Naive thymus-derived CD8-positive, alpha-beta T cell (primary cell): ENCODE results near the gene DALRD3. TPM values are rescaled to one million over a fixed set of nuclear protein-coding genes. Genes with fewer than 3 reads are reported as not detected.
"Not testable (repeated sequence)": the region's sequence is repeated elsewhere in the genome, so short reads cannot be mapped to it uniquely, and the experiment has no call there.

Source experiments
- ATAC-seq, 2 donors: fragments of 150-1000 bp; cut with Tn5 transposase in 1 of 2; sonication (Bioruptor Pico), chemical (Tn5 transposase) in 1 of 2; 1 replicate in 1 of 2; 2 replicates in 1 of 2; pipeline ENCODE4 v1.10.0; 2021; ENCODE audit warnings: mild to moderate bottlenecking in 2 of 2, moderate library complexity in 2 of 2
- POLR2A ChIA-PET: fragments of 350-600 bp; sonication (Branson Sonifier 250); formaldehyde crosslinking; loops from one replicate; lab custom pipeline; 2021; ENCODE audit warnings: antibody characterized with exemption; lab: Charles Lee
- DNase-seq, 10 donors: peaks; one replicate each; pipeline versions ENCODE4 v3.0.0 to v3.0.0-alpha.2; 2020 to 2022
- H3K27ac Mint-ChIP-seq, 10 donors: one replicate each; pipeline ENCODE4 v1.8.0; 2020 to 2022; ENCODE audit warnings: mild to moderate bottlenecking in 10 of 10, mixed read lengths in 10 of 10, moderate library complexity in 4 of 10, inconsistent platforms in 1 of 10
- H3K27me3 Mint-ChIP-seq, 5 donors: one replicate each; pipeline ENCODE4 v1.8.0; 2021 to 2022; ENCODE audit warnings: mixed read lengths in 5 of 5
- H3K36me3 Mint-ChIP-seq, 3 donors: one replicate each; pipeline ENCODE4 v1.8.0; 2020 to 2022; ENCODE audit warnings: mixed read lengths in 3 of 3, mild to moderate bottlenecking in 2 of 3, inconsistent platforms in 1 of 3
- H3K4me1 Mint-ChIP-seq, 4 donors: one replicate each; pipeline ENCODE4 v1.8.0; 2021 to 2022; ENCODE audit warnings: mixed read lengths in 4 of 4
- H3K4me3 Mint-ChIP-seq, 10 donors: one replicate each; pipeline ENCODE4 v1.8.0; 2020 to 2022; ENCODE audit warnings: mild to moderate bottlenecking in 10 of 10, mixed read lengths in 10 of 10, moderate library complexity in 6 of 10, inconsistent platforms in 1 of 10
- H3K9me3 Mint-ChIP-seq, 9 donors: one replicate each; pipeline ENCODE4 v1.8.0; 2020 to 2022; ENCODE audit warnings: mixed read lengths in 9 of 9, mild to moderate bottlenecking in 3 of 9, inconsistent platforms in 1 of 9, moderate library complexity in 1 of 9
- polyA plus RNA-seq, 3 donors: library from polyadenylated mRNA; unstranded; fragments of 300-500 nt; fragmentation: Illumina TruSeq; gene quantifications; one replicate each; pipeline ENCODE4 v1.2.3, GENCODE V29; 2021
- total RNA-seq, 8 experiments: library from RNA in 2 of 8; stranded (reverse) in 2 of 8; gene quantifications; one replicate each; pipeline ENCODE4 v1.2.3 and lab custom pipeline; 2021 to 2026

The DALRD3 gene
- total and polyA plus RNA-seq, 5 experiments from 2014 or later, result 20.8 to 24.2 (median 21.9) TPM

DNA sequence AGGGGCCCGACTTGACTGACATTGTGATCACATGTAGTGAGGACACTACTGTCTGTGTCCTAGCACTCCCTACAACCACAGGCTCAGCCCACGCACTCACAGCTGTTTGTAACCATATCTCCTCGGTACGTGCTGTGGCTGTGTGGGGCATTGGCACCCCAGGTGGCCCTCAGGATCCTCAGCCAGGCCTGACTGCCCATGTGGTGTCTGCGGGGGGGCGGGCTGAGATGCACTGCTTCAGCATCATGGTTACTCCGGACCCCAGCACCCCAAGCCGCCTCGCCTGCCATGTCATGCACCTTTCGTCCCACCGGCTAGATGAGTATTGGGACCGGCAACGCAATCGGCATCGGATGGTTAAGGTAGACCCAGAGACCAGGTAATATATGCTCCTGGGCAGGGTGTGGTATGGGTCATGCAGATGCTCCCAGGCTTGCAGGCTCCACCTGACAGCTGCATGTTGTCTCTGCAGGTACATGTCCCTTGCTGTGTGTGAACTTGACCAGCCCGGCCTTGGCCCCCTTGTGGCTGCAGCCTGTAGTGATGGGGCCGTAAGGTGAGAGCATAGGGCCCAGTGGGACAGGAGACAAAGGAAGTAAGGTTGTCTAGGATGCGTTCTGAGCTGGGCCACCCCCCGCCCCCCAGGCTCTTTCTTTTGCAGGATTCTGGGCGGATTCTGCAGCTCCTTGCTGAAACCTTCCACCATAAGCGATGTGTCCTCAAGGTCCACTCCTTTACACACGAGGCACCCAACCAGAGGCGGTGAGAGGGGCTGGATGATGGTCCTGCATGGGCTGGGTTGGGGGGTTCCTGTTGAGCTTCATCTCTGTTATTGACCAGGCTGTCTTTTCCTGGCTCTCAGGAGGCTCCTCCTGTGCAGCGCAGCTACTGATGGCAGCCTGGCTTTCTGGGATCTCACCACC lies 4.4 kb downstream of the DALRD3 start:
- H3K4me3 Mint-ChIP-seq, result no peak overlapping the region
- H3K36me3 Mint-ChIP-seq, result peaks cover 0 to 33% (median 3%) of the 10 kb centered on the region in 3 donors
- no peaks in the 10 kb centered on the region for H3K27me3 Mint-ChIP-seq
- ATAC-seq (peak; percentile 30 to 32), DNase-seq (peak in 5 of 10 donors; percentile 22 to 45 (median 41))
- H3K4me1 Mint-ChIP-seq, result peaks cover 13 to 44% (median 17%) of the 10 kb centered on the region in 4 donors
- H3K27ac Mint-ChIP-seq, result no peak overlapping the region
- POLR2A ChIA-PET, result interaction anchor here (0.6 to 4.3 kb wide), 7 partner anchors 7 to 134 kb away, joined by 3 to 29 read pairs (median 9); partner anchors contain the start of genes NDUFAF3 and P4HTM
- H3K9me3 Mint-ChIP-seq, result no peaks in the 10 kb centered on the region

GRCh38 chr3:49013113-49013737 lies 5.2 kb downstream of the DALRD3 start:
- ATAC-seq (no peak), DNase-seq (no peak)
- Mint-ChIP-seq H3K9me3 (no peaks in the 10 kb centered on the region), H3K27me3 (no peaks in the 10 kb centered on the region), H3K4me1 (peaks cover 16 to 47% (median 21%) of the 10 kb centered on the region in 4 donors), H3K27ac (no peak overlapping the region), H3K36me3 (peaks cover 0 to 36% (median 3%) of the 10 kb centered on the region in 3 donors), H3K4me3 (no peak overlapping the region)
- POLR2A ChIA-PET, result interaction anchor here (0.6 to 4.3 kb wide), 5 partner anchors 8 to 135 kb away, joined by 4 to 29 read pairs (median 10); partner anchors contain the start of genes NDUFAF3 and P4HTM

GRCh38 chr3:49012441-49013017 lies 5.9 kb downstream of the DALRD3 start:
- no peak overlapping the region for H3K4me3 Mint-ChIP-seq
- DNase-seq (no peak), ATAC-seq (no peak)
- H3K36me3 Mint-ChIP-seq, result peaks cover 0 to 36% (median 3%) of the 10 kb centered on the region in 3 donors
- H3K27ac Mint-ChIP-seq, result peak overlapping the region in 1 of 10 donors; percentile 48
- no peaks in the 10 kb centered on the region for H3K9me3 Mint-ChIP-seq
- no peaks in the 10 kb centered on the region for H3K27me3 Mint-ChIP-seq
- H3K4me1 Mint-ChIP-seq, result peaks cover 20 to 48% (median 26%) of the 10 kb centered on the region in 4 donors
- POLR2A ChIA-PET, result interaction anchor here (0.6 to 4.3 kb wide), 5 partner anchors 9 to 246 kb away, joined by 3 to 29 read pairs (median 10); partner anchors contain the start of genes NDUFAF3 and P4HTM

DNA sequence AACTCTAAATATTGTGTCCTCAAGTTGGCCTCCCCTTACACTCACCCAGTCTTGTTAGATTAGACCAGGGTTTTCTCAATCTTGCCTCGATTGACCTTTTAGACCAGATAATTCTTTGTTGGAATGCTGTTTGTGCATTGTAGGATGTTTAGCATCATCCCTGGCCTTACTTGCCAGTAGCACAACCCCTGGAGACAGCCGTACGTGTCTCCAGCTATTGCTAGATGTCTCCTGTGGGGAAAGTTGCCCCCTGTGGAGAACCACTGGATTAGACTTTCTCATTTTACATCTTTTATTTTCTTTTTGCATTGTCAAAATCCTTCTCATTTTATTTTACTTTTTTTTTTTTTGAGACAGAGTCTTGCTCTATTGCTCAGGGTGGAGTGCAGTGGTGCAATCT lies 9.0 kb downstream of the DALRD3 start:
- H3K4me1 Mint-ChIP-seq, result peaks cover 22 to 47% (median 28%) of the 10 kb centered on the region in 4 donors
- peak overlapping the region in 5 of 10 donors; percentile 42 to 64 (median 58) for H3K27ac Mint-ChIP-seq
- H3K27me3 Mint-ChIP-seq, result no peaks in the 10 kb centered on the region
- POLR2A ChIA-PET, result interaction anchor here (0.7 to 7.5 kb wide), 4 partner anchors 11 to 488 kb away, joined by 3 to 278 read pairs (median 55); partner anchors contain the start of genes DALRD3, IMPDH2, NDUFAF3 and QRICH1
- peak overlapping the region in 9 of 10 donors; percentile 10 to 99 (median 45) for H3K4me3 Mint-ChIP-seq
- no peak for ATAC-seq
- no peaks in the 10 kb centered on the region for H3K9me3 Mint-ChIP-seq
- peaks cover 0 to 23% (median 0%) of the 10 kb centered on the region in 3 donors for H3K36me3 Mint-ChIP-seq
- no peak for DNase-seq

DNA sequence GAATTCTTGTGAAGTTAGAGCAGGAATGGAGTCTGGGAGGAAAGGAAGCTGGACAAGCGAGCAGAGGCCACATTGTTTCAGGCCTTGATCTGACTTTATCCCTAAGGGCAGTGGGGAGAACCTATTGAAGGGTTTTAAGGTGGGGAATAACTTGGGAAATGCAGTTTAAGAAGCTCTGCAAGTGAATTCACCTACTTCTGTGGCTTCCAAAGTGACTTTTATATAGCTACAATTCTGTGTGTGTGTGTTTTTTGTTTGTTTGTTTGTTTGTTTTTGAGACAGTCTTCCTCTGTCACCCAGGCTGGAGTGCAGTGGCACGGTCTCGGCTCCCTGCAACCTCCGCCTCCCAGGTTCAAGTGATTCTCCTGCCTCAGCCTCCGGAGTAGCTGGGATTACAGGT lies 9.8 kb downstream of the DALRD3 start:
- ATAC-seq, H3K9me3 Mint-ChIP-seq, DNase-seq, H3K27me3 Mint-ChIP-seq: not testable (repeated sequence)
- Mint-ChIP-seq H3K36me3 (peaks cover 0 to 21% (median 0%) of the 10 kb centered on the region in 3 donors), H3K4me1 (peaks cover 22 to 44% (median 28%) of the 10 kb centered on the region in 4 donors), H3K4me3 (peak overlapping the region; percentile 94 to 100 (median 99)), H3K27ac (peak overlapping the region; percentile 86 to 100 (median 99))
- POLR2A ChIA-PET, result interaction anchor here (1.0 to 7.5 kb wide), 5 partner anchors 11 to 95 kb away, joined by 3 to 278 read pairs (median 67); partner anchors contain the start of genes DALRD3, IMPDH2, NDUFAF3 and P4HTM

DNA sequence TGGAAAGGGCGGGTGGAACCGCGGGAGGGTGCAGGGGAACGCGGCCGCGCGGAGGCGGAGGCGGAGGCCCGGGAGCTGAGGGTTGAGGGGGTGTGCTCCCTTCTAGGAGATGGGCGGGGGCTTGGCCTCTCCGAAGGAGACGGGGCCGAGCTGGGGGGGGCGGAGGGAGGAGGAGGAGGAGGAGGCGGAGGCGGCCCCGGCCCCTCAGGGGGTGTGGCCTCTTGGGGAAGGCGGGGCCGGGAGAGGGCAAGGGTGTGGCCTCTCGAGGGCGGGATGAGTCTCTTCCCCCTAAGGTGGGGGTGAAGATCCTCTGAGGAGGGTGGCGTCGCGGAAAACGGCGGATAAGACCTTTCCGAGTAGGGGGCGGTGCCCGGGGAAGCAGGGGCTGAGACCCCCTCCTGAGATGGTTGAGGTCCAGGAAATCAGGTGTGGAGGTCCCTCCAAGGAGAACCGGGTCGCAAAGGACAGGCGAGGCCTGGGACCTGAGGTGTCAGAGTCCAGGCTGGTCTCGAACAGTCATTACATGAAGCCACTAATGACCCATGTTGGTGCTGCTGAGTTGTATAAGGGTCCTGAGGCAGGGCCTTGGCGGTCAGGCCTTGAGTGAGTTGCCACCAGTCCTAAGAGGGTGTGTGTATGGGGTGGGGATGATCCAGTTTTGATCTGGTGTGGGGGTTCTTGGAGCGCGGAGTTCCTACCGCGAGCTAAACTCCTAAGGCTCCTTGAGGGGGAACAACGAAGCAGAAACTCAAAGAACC lies 10.4 kb downstream of the DALRD3 start:
- Mint-ChIP-seq H3K4me3 (peak overlapping the region; percentile 94 to 100 (median 99)), H3K27ac (peak overlapping the region; percentile 97 to 100 (median 99)), H3K36me3 (peaks cover 0 to 19% (median 0%) of the 10 kb centered on the region in 3 donors), H3K27me3 (no peaks in the 10 kb centered on the region), H3K4me1 (peaks cover 22 to 42% (median 28%) of the 10 kb centered on the region in 4 donors), H3K9me3 (no peaks in the 10 kb centered on the region)
- ATAC-seq (peak; percentile 40 to 50), DNase-seq (peak; percentile 71 to 94 (median 81))
- POLR2A ChIA-PET, result interaction anchor here (0.6 to 7.5 kb wide), 16 partner anchors 11 to 1627 kb away, joined by 3 to 278 read pairs (median 7); partner anchors contain the start of genes ARIH2, DALRD3, IMPDH2 and IP6K2

DNA sequence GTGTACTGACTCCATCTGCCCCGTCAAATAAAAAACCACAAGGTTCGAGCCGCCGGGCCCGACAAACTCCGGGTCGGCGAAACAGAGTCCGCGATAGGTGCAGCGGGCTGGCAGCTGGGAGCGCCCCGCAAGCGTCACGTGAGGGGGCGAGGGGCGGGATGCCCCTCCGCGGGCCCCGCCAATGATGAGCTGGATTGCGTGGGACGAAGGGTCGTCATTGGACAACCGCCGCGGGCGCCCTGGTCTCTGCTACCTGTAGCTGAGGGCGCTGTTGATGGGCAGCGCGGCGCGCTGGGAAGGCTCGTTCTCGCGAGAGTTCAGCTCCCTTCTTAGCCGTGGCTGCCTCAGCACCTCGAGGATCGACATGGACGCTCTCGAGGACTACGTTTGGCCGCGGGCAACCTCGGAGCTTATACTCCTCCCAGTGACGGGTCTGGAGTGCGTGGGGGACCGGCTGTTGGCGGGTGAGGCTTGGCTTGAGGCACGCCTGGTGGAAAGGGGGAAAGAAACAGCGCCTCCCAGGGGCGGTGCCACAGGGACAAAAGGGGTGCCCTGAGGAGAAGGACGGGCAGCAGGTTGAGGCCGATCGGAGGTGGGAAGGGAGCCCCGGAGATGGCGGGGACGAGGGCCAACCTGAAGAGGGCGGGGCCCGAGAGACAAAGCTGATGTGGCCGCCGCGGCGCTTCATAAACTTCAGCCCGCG lies 11.2 kb downstream of the DALRD3 start, which contains the start of gene WDR6:
Gene WDR6 (plus strand): TSS at position 324 of the 703 bp plus-strand sequence. CDS start 41 bp downstream, at position 365.
- H3K9me3 Mint-ChIP-seq, result no peaks in the 10 kb centered on the region
- peak within 1 kb of the TSS; percentile 97 to 100 (median 99) for H3K27ac Mint-ChIP-seq
- H3K36me3 Mint-ChIP-seq, result peaks cover 0 to 16% (median 0%) of the 10 kb centered on the region in 3 donors
- peak within 1 kb of the TSS; percentile 94 to 100 (median 99) for H3K4me3 Mint-ChIP-seq
- H3K4me1 Mint-ChIP-seq, result peaks cover 24 to 46% (median 29%) of the 10 kb centered on the region in 4 donors
- no peaks in the 10 kb centered on the region for H3K27me3 Mint-ChIP-seq
- DNase-seq (peak; percentile 95 to 99 (median 97)), ATAC-seq (peak; percentile 92 to 93)
- POLR2A ChIA-PET, result interaction anchor here (0.6 to 7.5 kb wide), 23 partner anchors 11 to 1626 kb away, joined by 3 to 278 read pairs (median 5); partner anchors contain the start of genes ARIH2, DALRD3, IMPDH2 and IP6K2

GRCh38 chr3:49006408-49007067 lies 11.8 kb downstream of the DALRD3 start:
- Mint-ChIP-seq H3K9me3 (no peaks in the 10 kb centered on the region), H3K36me3 (peaks cover 0 to 13% (median 0%) of the 10 kb centered on the region in 3 donors), H3K27ac (peak overlapping the region; percentile 97 to 100 (median 99)), H3K4me1 (peaks cover 21 to 42% (median 30%) of the 10 kb centered on the region in 4 donors), H3K27me3 (no peaks in the 10 kb centered on the region), H3K4me3 (peak overlapping the region; percentile 94 to 100 (median 99))
- POLR2A ChIA-PET, result interaction anchor here (0.6 to 7.5 kb wide), 19 partner anchors 10 to 920 kb away, joined by 3 to 278 read pairs (median 5); partner anchors contain the start of genes ARIH2, DALRD3, IMPDH2 and NDUFAF3
- ATAC-seq (peak in 1 of 2 donors; percentile 2), DNase-seq (peak in 1 of 10 donors; percentile 23)

GRCh38 chr3:49005998-49006397 lies 12.4 kb downstream of the DALRD3 start:
- Mint-ChIP-seq H3K27me3 (no peaks in the 10 kb centered on the region), H3K9me3 (no peaks in the 10 kb centered on the region), H3K4me1 (peaks cover 22 to 37% (median 30%) of the 10 kb centered on the region in 4 donors), H3K27ac (peak overlapping the region in 5 of 10 donors; percentile 99 to 100 (median 99)), H3K36me3 (peaks cover 0 to 10% (median 0%) of the 10 kb centered on the region in 3 donors), H3K4me3 (peak overlapping the region in 9 of 10 donors; percentile 94 to 100 (median 99))
- POLR2A ChIA-PET, result interaction anchor here (0.5 to 7.5 kb wide), 4 partner anchors 9 to 91 kb away, joined by 3 to 278 read pairs (median 66); partner anchors contain the start of genes DALRD3, NDUFAF3 and P4HTM
- DNase-seq (no peak), ATAC-seq (no peak)

GRCh38 chr3:49005303-49005680 lies 13.1 kb downstream of the DALRD3 start:
- Mint-ChIP-seq H3K36me3 (peaks cover 0 to 7% (median 0%) of the 10 kb centered on the region in 3 donors), H3K27me3 (no peaks in the 10 kb centered on the region), H3K9me3 (no peaks in the 10 kb centered on the region), H3K4me1 (peaks cover 23 to 35% (median 30%) of the 10 kb centered on the region in 4 donors), H3K4me3 (no peak overlapping the region), H3K27ac (peak overlapping the region in 3 of 10 donors; percentile 11 to 69 (median 32))
- ATAC-seq, result no peak
- POLR2A ChIA-PET, result interaction anchor here (6.8 to 7.5 kb wide), 2 partner anchors 15 kb away, joined by 118 to 278 read pairs; partner anchors contain the start of genes DALRD3, NDUFAF3 and P4HTM
- no peak for DNase-seq
